WTC11 (cell line): Measurements from ENCODE around the gene TNK2. TPM values are rescaled to one million over a fixed set of nuclear protein-coding genes. Genes with fewer than 3 reads are reported as not detected.
"Not testable (repeated sequence)": the region's sequence is repeated elsewhere in the genome, so short reads cannot be mapped to it uniquely, and the experiment has no call there.

Source experiments
- ATAC-seq: fragments of 200-7000 bp; cut with Tn5 transposase; 2 replicates; pipeline ENCODE4 v1.10.0; 2021; ENCODE audit warnings: mild to moderate bottlenecking, moderate library complexity
- CTCF ChIA-PET: fragments of 300-600 bp; sonication (Branson Sonifier 250); formaldehyde crosslinking; loops from one replicate; lab custom pipeline; 2021; ENCODE audit warnings: antibody characterized with exemption; lab: Charles Lee
- POLR2A ChIA-PET: fragments of 350-600 bp; sonication (Branson Sonifier 250); formaldehyde crosslinking; loops from one replicate; lab custom pipeline; 2021; ENCODE audit warnings: antibody characterized with exemption; lab: Charles Lee
- DNase-seq: peaks from one replicate; pipeline ENCODE4 v3.0.0; 2021; ENCODE audit warnings: low spot score
- H3K27ac Mint-ChIP-seq: 2 replicates; pipeline ENCODE4 v1.8.0; 2021; ENCODE audit warnings: mixed read lengths
- H3K27me3 Mint-ChIP-seq: 2 replicates; pipeline ENCODE4 v1.8.0; 2021; ENCODE audit warnings: low read depth, mild to moderate bottlenecking, moderate library complexity, mixed read lengths
- H3K36me3 Mint-ChIP-seq: 2 replicates; pipeline ENCODE4 v1.8.0; 2021; ENCODE audit warnings: mixed read lengths
- H3K4me1 Mint-ChIP-seq: 2 replicates; pipeline ENCODE4 v1.8.0; 2022; ENCODE audit warnings: mixed read lengths
- H3K4me3 Mint-ChIP-seq: 2 replicates; pipeline ENCODE4 v1.8.0; 2021; ENCODE audit warnings: mild to moderate bottlenecking, moderate library complexity, mixed read lengths
- H3K9me3 Mint-ChIP-seq: 2 replicates; pipeline ENCODE4 v1.8.0; 2021; ENCODE audit warnings: mixed read lengths
- ELF4 ChIP-seq: sonication (generic); formaldehyde crosslinking; IDR thresholded peaks from 2 replicates; pipeline ENCODE4 v1.8.1; 2022; ENCODE audit warnings: low read depth, mild to moderate bottlenecking, moderate library complexity, missing genetic modification reagents
- ETV6 ChIP-seq: sonication (generic); formaldehyde crosslinking; IDR thresholded peaks from 2 replicates; pipeline ENCODE4 v1.8.1; 2022; ENCODE audit warnings: mild to moderate bottlenecking, missing genetic modification reagents
- FOXK1 ChIP-seq: sonication (generic); formaldehyde crosslinking; IDR thresholded peaks from 2 replicates; pipeline ENCODE4 v1.8.0; 2022; ENCODE audit warnings: mild to moderate bottlenecking, moderate library complexity, missing genetic modification reagents
- IRF2 ChIP-seq: sonication (generic); formaldehyde crosslinking; IDR thresholded peaks from 2 replicates; pipeline ENCODE4 v1.8.0; 2022; ENCODE audit warnings: low read depth, missing genetic modification reagents, borderline replicate concordance
- MXD4 ChIP-seq: fragments of 250-450 bp; sonication (Bioruptor Pico); IDR thresholded peaks from 2 replicates; pipeline ENCODE4 v1.8.0; 2021; ENCODE audit warnings: mild to moderate bottlenecking, moderate library complexity, borderline replicate concordance
- MYBL2 ChIP-seq: sonication (generic); formaldehyde crosslinking; IDR thresholded peaks from 2 replicates; pipeline ENCODE4 v1.8.1; 2023; ENCODE audit warnings: mild to moderate bottlenecking, moderate library complexity, missing genetic modification reagents
- NR2C2 ChIP-seq: sonication (generic); formaldehyde crosslinking; IDR thresholded peaks from 2 replicates; pipeline ENCODE4 v1.8.0; 2022; ENCODE audit warnings: mild to moderate bottlenecking, missing genetic modification reagents
- PREB ChIP-seq: sonication (generic); formaldehyde crosslinking; IDR thresholded peaks from 2 replicates; pipeline ENCODE4 v1.8.1; 2022; ENCODE audit warnings: mild to moderate bottlenecking, missing genetic modification reagents, moderate library complexity, borderline replicate concordance
- RELA ChIP-seq: sonication (generic); formaldehyde crosslinking; IDR thresholded peaks from 2 replicates; pipeline ENCODE4 v1.8.1; 2022; ENCODE audit warnings: missing genetic modification reagents, mild to moderate bottlenecking, borderline replicate concordance
- RORB ChIP-seq: fragments of 250-450 bp; sonication (Bioruptor Pico); IDR thresholded peaks from 2 replicates; pipeline ENCODE4 v1.9.0; 2021; ENCODE audit warnings: mild to moderate bottlenecking
- TP53 ChIP-seq: sonication (generic); formaldehyde crosslinking; IDR thresholded peaks from 2 replicates; pipeline ENCODE4 v1.8.1; 2023; ENCODE audit warnings: mild to moderate bottlenecking, missing genetic modification reagents
- USF2 ChIP-seq: sonication (generic); formaldehyde crosslinking; IDR thresholded peaks from 2 replicates; pipeline ENCODE4 v1.8.1; 2023; ENCODE audit warnings: mild to moderate bottlenecking, missing genetic modification reagents, moderate library complexity
- ZNF396 ChIP-seq: fragments of 250-450 bp; sonication (Bioruptor Pico); IDR thresholded peaks from 2 replicates; pipeline ENCODE4 v1.8.0; 2021; ENCODE audit warnings: mild to moderate bottlenecking, moderate library complexity, borderline replicate concordance
- total RNA-seq: library from RNA; stranded (reverse); gene quantifications from 3 replicates; pipeline ENCODE4 v1.2.3, GENCODE V29; 2021
- TF ChIP-seq, protein P1 (sequence below): sonication (generic); formaldehyde crosslinking; IDR thresholded peaks from 2 replicates; pipeline ENCODE4 v1.8.1; 2023; ENCODE audit warnings: mild to moderate bottlenecking, moderate library complexity, missing genetic modification reagents
- TF ChIP-seq, protein P2 (sequence below): sonication (generic); formaldehyde crosslinking; IDR thresholded peaks from 2 replicates; pipeline ENCODE4 v1.8.1; 2022; ENCODE audit warnings: low read depth, missing genetic modification reagents, borderline replicate concordance
- TF ChIP-seq, protein P3 (sequence below): sonication (generic); formaldehyde crosslinking; conservative IDR thresholded peaks from 2 replicates; pipeline ENCODE4 v1.8.1; 2022; ENCODE audit warnings: mild to moderate bottlenecking, missing genetic modification reagents
- TF ChIP-seq, protein P4 (sequence below): fragments of 250-450 bp; sonication (Bioruptor Pico); conservative IDR thresholded peaks from 2 replicates; pipeline ENCODE4 v1.9.0; 2021; ENCODE audit warnings: mild to moderate bottlenecking
- TF ChIP-seq, protein P5 (sequence below): fragments of 250-450 bp; sonication (Bioruptor Pico); IDR thresholded peaks from 2 replicates; pipeline ENCODE4 v1.9.0; 2021; ENCODE audit warnings: mild to moderate bottlenecking, borderline replicate concordance

TNK2 gene
- total RNA-seq, 1 experiment from 2014 or later: 58.4 TPM

DNA sequence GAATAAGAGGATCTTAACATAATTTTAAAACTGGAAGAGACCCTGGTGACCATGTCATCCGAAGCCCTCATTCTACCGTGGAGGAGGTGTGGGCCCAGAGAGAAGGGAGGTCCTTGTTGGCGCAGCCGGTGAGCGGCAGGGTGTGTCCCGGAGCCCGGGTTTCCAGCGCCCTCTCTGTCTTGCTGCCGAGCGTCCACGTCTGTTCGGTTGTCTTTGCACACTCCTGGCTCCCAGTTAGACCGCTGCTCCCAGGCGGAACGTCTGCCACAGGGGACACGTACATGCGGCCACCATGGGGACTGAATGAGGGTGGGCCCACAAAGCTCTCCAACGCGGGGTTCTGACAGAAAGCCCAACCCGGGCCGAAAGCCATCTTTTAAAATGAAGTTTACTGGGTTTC lies 90.0 kb downstream of the TNK2 start:
- TF ChIP-seq TP53 (CRISPR knock-in tag): no peak
- TF ChIP-seq IRF2 (CRISPR knock-in tag): no peak
- no peak for TF ChIP-seq MYBL2 (CRISPR knock-in tag)
- TF ChIP-seq ZNF396 (CRISPR knock-in tag): no peak
- no peak for TF ChIP-seq RORB (CRISPR knock-in tag)
- TF ChIP-seq, all 79 proteins: peak for 0
- Mint-ChIP-seq H3K27me3 (no peaks in the 10 kb centered on the region), H3K4me3 (no peak overlapping the region), H3K4me1 (peaks cover under 1% of the 10 kb centered on the region; the same call in 1 of the 2 replicates), H3K36me3 (no peaks in the 10 kb centered on the region), H3K9me3 (no peaks in the 10 kb centered on the region), H3K27ac (no peak overlapping the region)
- CTCF ChIA-PET: interaction anchor here (1.5 kb wide), 1 partner anchor 32 kb away, joined by 7 read pairs; no protein-coding TSS in a partner anchor
- POLR2A ChIA-PET: no interaction called here
- DNase-seq (no peak), ATAC-seq (no peak)

GRCh38 chr3:195817578-195818135 lies 90.7 kb downstream of the TNK2 start:
- H3K4me1 Mint-ChIP-seq: no peaks in the 10 kb centered on the region; the same call in 1 of the 2 replicates
- H3K27ac Mint-ChIP-seq: no peak overlapping the region
- no peak for TF ChIP-seq ELF4 (CRISPR knock-in tag)
- no peak for TF ChIP-seq PREB
- TF ChIP-seq, protein P1, sequence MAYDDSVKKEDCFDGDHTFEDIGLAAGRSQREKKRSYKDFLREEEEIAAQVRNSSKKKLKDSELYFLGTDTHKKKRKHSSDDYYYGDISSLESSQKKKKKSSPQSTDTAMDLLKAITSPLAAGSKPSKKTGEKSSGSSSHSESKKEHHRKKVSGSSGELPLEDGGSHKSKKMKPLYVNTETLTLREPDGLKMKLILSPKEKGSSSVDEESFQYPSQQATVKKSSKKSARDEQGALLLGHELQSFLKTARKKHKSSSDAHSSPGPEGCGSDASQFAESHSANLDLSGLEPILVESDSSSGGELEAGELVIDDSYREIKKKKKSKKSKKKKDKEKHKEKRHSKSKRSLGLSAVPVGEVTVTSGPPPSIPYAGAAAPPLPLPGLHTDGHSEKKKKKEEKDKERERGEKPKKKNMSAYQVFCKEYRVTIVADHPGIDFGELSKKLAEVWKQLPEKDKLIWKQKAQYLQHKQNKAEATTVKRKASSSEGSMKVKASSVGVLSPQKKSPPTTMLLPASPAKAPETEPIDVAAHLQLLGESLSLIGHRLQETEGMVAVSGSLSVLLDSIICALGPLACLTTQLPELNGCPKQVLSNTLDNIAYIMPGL: no peak
- TF ChIP-seq RELA (CRISPR knock-in tag): no peak
- TF ChIP-seq, protein P2, sequence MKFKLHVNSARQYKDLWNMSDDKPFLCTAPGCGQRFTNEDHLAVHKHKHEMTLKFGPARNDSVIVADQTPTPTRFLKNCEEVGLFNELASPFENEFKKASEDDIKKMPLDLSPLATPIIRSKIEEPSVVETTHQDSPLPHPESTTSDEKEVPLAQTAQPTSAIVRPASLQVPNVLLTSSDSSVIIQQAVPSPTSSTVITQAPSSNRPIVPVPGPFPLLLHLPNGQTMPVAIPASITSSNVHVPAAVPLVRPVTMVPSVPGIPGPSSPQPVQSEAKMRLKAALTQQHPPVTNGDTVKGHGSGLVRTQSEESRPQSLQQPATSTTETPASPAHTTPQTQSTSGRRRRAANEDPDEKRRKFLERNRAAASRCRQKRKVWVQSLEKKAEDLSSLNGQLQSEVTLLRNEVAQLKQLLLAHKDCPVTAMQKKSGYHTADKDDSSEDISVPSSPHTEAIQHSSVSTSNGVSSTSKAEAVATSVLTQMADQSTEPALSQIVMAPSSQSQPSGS: no peak
- TF ChIP-seq, protein P3, sequence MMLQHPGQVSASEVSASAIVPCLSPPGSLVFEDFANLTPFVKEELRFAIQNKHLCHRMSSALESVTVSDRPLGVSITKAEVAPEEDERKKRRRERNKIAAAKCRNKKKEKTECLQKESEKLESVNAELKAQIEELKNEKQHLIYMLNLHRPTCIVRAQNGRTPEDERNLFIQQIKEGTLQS: no peak
- TF ChIP-seq, protein P4, sequence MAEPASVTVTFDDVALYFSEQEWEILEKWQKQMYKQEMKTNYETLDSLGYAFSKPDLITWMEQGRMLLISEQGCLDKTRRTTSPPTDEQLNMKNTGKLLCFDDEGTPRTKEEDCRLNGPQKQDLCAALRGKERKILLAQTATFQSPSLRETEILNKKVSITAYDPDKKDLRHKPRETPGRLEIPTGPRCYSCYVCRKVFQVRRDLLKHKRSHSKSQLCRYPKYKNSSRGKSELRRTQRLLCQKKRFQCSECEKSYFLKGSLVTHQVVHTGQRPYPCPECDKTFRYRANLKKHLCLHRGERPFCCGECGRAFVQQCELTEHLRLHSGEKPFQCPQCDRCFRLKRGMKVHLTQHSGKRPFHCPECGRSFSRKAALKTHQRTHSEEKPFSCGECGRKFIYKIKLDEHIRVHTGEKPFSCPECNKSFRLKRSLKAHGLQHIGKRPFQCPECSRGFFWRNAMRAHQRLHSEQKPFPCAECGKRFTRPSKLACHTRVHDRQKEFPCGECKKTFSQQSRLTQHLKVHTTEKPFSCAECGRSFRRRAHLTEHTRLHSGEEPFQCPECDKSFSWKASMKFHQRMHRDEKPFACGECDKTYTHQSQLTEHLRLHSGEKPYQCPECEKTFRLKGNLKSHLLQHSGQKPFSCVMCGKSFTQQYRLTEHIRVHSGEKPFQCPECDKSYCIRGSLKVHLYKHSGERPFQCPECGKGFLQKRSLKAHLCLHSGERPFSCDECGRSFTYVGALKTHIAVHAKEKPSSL (CRISPR knock-in tag): no peak
- TF ChIP-seq USF2: no peak
- TF ChIP-seq ETV6 (CRISPR knock-in tag): no peak
- TF ChIP-seq, protein P5, sequence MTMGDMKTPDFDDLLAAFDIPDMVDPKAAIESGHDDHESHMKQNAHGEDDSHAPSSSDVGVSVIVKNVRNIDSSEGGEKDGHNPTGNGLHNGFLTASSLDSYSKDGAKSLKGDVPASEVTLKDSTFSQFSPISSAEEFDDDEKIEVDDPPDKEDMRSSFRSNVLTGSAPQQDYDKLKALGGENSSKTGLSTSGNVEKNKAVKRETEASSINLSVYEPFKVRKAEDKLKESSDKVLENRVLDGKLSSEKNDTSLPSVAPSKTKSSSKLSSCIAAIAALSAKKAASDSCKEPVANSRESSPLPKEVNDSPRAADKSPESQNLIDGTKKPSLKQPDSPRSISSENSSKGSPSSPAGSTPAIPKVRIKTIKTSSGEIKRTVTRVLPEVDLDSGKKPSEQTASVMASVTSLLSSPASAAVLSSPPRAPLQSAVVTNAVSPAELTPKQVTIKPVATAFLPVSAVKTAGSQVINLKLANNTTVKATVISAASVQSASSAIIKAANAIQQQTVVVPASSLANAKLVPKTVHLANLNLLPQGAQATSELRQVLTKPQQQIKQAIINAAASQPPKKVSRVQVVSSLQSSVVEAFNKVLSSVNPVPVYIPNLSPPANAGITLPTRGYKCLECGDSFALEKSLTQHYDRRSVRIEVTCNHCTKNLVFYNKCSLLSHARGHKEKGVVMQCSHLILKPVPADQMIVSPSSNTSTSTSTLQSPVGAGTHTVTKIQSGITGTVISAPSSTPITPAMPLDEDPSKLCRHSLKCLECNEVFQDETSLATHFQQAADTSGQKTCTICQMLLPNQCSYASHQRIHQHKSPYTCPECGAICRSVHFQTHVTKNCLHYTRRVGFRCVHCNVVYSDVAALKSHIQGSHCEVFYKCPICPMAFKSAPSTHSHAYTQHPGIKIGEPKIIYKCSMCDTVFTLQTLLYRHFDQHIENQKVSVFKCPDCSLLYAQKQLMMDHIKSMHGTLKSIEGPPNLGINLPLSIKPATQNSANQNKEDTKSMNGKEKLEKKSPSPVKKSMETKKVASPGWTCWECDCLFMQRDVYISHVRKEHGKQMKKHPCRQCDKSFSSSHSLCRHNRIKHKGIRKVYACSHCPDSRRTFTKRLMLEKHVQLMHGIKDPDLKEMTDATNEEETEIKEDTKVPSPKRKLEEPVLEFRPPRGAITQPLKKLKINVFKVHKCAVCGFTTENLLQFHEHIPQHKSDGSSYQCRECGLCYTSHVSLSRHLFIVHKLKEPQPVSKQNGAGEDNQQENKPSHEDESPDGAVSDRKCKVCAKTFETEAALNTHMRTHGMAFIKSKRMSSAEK (CRISPR knock-in tag): no peak
- TF ChIP-seq FOXK1: no peak
- TF ChIP-seq MYBL2 (CRISPR knock-in tag): no peak
- no peak for TF ChIP-seq MXD4 (CRISPR knock-in tag)
- no peak for TF ChIP-seq NR2C2 (CRISPR knock-in tag)
- no peaks in the 10 kb centered on the region for H3K27me3 Mint-ChIP-seq
- DNase-seq (no peak), ATAC-seq (no peak)
- no peaks in the 10 kb centered on the region for H3K36me3 Mint-ChIP-seq
- no peaks in the 10 kb centered on the region for H3K9me3 Mint-ChIP-seq
- H3K4me3 Mint-ChIP-seq: no peak overlapping the region
- POLR2A ChIA-PET: interaction anchor here (0.5 kb wide), 1 partner anchor 18 kb away, joined by 5 read pairs; no protein-coding TSS in a partner anchor
- CTCF ChIA-PET: no interaction called here

- H3K27me3 Mint-ChIP-seq, DNase-seq, H3K4me1 Mint-ChIP-seq, H3K36me3 Mint-ChIP-seq, POLR2A ChIA-PET, H3K4me3 Mint-ChIP-seq, H3K9me3 Mint-ChIP-seq, ATAC-seq, H3K27ac Mint-ChIP-seq, CTCF ChIA-PET: not testable (repeated sequence)
These were observed 92.0 kb downstream of the TNK2 start for GRCh38 chr3:195816276-195816913.
